ENCODE measurements around the gene PLEKHA8.

GRCh38 chr7:30119890-30120577 is 91.8 kb downstream of the PLEKHA8 start:
- TF ChIP-seq CTCF (IDR thresholded peaks at IDR 0.05) = no peak
- no peak for TF ChIP-seq POLR2A (IDR thresholded peaks at IDR 0.05)

Measured in adrenal gland (tissue), 5 donors.